Natural killer cell (primary cell): ENCODE data around the gene GAS2. TPM values are rescaled to one million over a fixed set of nuclear protein-coding genes. Genes with fewer than 3 reads are reported as not detected.

ENCODE experiments used
- ATAC-seq, 3 donors: fragments of 150-1000 bp in 2 of 3; fragments of 200-7000 bp in 1 of 3; cut with Tn5 transposase; 1 replicate in 1 of 3; 2 replicates in 2 of 3; pipeline ENCODE4 v1.10.0; 2021; ENCODE audit warnings: mild to moderate bottlenecking in 2 of 3, moderate library complexity in 2 of 3
- DNase-seq, 2 donors: peaks; one replicate each; pipeline versions ENCODE4 v3.0.0 to v3.0.0-alpha.2; 2013 to 2021; ENCODE audit warnings: mixed read lengths in 1 of 2
- H3K27ac ChIP-seq: one replicate; pipeline ENCODE4 v1.5.1; 2013; ENCODE audit warnings: mild to moderate bottlenecking, low read length
- H3K27me3 ChIP-seq: one replicate; pipeline ENCODE4 v1.6.1; 2013; ENCODE audit warnings: low read length; ENCODE audit not compliant: control insufficient read depth, insufficient read depth
- H3K36me3 ChIP-seq: one replicate; pipeline ENCODE4 v1.6.1; 2013; ENCODE audit warnings: low read length; ENCODE audit not compliant: control insufficient read depth, insufficient read depth
- H3K4me1 ChIP-seq: one replicate; pipeline ENCODE4 v1.6.1; 2013; ENCODE audit warnings: low read length; ENCODE audit not compliant: control insufficient read depth, insufficient read depth
- H3K4me3 ChIP-seq: one replicate; pipeline ENCODE4 v1.5.1; 2013; ENCODE audit warnings: low read length
- H3K9me3 ChIP-seq: one replicate; pipeline ENCODE4 v1.6.1; 2013; ENCODE audit warnings: low read length; ENCODE audit not compliant: control insufficient read depth, insufficient read depth
- H3K27ac Mint-ChIP-seq, 2 donors: one replicate each; pipeline ENCODE4 v1.8.0; 2022; ENCODE audit warnings: mild to moderate bottlenecking in 2 of 2, mixed read lengths in 2 of 2, moderate library complexity in 1 of 2
- H3K27me3 Mint-ChIP-seq, 2 donors: one replicate each; pipeline ENCODE4 v1.8.0; 2022; ENCODE audit warnings: low read depth in 2 of 2, mixed read lengths in 2 of 2
- H3K36me3 Mint-ChIP-seq: one replicate; pipeline ENCODE4 v1.8.0; 2022; ENCODE audit warnings: mixed read lengths
- H3K4me1 Mint-ChIP-seq, 2 donors: one replicate each; pipeline ENCODE4 v1.8.0; 2022; ENCODE audit warnings: mixed read lengths in 2 of 2
- H3K4me3 Mint-ChIP-seq: one replicate; pipeline ENCODE4 v1.8.0; 2022; ENCODE audit warnings: mild to moderate bottlenecking, moderate library complexity, mixed read lengths
- H3K9me3 Mint-ChIP-seq, 2 donors: one replicate each; pipeline ENCODE4 v1.8.0; 2022; ENCODE audit warnings: mixed read lengths in 2 of 2
- CTCF ChIP-seq: fragments of 200-600 bp; IDR thresholded peaks from one replicate; pipeline ENCODE4 v1.8.0; 2022; ENCODE audit warnings: antibody characterized with exemption
- WGBS: methylation state at CpG from one replicate; pipeline ENCODE4 v1.1.7; 2013; ENCODE audit warnings: missing lambda C conversion rate; ENCODE audit not compliant: insufficient coverage; 5-methylcytosine and 5-hydroxymethylcytosine counted together
- intact Hi-C: fragments of 100-400 bp; cut with micrococcal nuclease; formaldehyde crosslinking; loops from one replicate; pipeline ENCODE4 v1.14.2; 2022
- total RNA-seq, 4 donors: library from RNA; stranded (reverse); fragments of 120-200 nt in 1 of 4; gene quantifications; one replicate each; pipeline versions ENCODE4 v1.2.3 to v1.2.4, GENCODE V29; 2013 to 2022

Gene GAS2
- total RNA-seq, 3 donors from 2014 or later (not counting 1 experiment from before 2014, with no cell fraction given): 2.0 to 3.5 (median 2.5) TPM

- Mint-ChIP-seq H3K4me3 (no peak overlapping the region), H3K27me3 (peaks cover 49 to 69% of the 10 kb centered on the region in 2 donors), H3K27ac (no peak overlapping the region), H3K9me3 (no peaks in the 10 kb centered on the region), H3K4me1 (peaks cover 11 to 13% of the 10 kb centered on the region in 2 donors), H3K36me3 (no peaks in the 10 kb centered on the region)
- DNase-seq (no peak), ATAC-seq (no peak)
- peaks cover 9% of the 10 kb centered on the region for H3K4me1 ChIP-seq
- intact Hi-C loops: no loop called here
- 45% methylated on average over 3 of the region's 3 CpGs for WGBS
- no peak overlapping the region for H3K27ac ChIP-seq
- TF ChIP-seq CTCF: no peak
- peaks cover 40% of the 10 kb centered on the region for H3K27me3 ChIP-seq
- H3K36me3 ChIP-seq: no peaks in the 10 kb centered on the region
- no peaks in the 10 kb centered on the region for H3K9me3 ChIP-seq
- no peak overlapping the region for H3K4me3 ChIP-seq
Observed at GRCh38 chr11:22668005-22668796, 1.8 kb downstream of the GAS2 start.

GRCh38 chr11:22669368-22669767 lies 3.0 kb downstream of the GAS2 start:
- TF ChIP-seq CTCF: no peak
- peaks cover 39% of the 10 kb centered on the region for H3K27me3 ChIP-seq
- H3K4me3 ChIP-seq: no peak overlapping the region
- H3K4me1 Mint-ChIP-seq: peaks cover 11 to 13% of the 10 kb centered on the region in 2 donors
- no peaks in the 10 kb centered on the region for H3K36me3 ChIP-seq
- H3K9me3 ChIP-seq: no peaks in the 10 kb centered on the region
- no peak overlapping the region for H3K27ac Mint-ChIP-seq
- no peaks in the 10 kb centered on the region for H3K9me3 Mint-ChIP-seq
- H3K27ac ChIP-seq: no peak overlapping the region
- peaks cover 53 to 63% of the 10 kb centered on the region in 2 donors for H3K27me3 Mint-ChIP-seq
- intact Hi-C loops: no loop called here
- DNase-seq (no peak), ATAC-seq (no peak)
- H3K4me3 Mint-ChIP-seq: no peak overlapping the region
- no CpG with 5 or more reads among the region's 2 CpGs for WGBS
- no peaks in the 10 kb centered on the region for H3K36me3 Mint-ChIP-seq
- H3K4me1 ChIP-seq: peaks cover 9% of the 10 kb centered on the region

GRCh38 chr11:22670830-22671229 lies 4.4 kb downstream of the GAS2 start:
- WGBS: 73% methylated on average over 1 of the region's 1 CpG
- no peak for TF ChIP-seq CTCF
- H3K27me3 Mint-ChIP-seq: peaks cover 52 to 57% of the 10 kb centered on the region in 2 donors

More at GRCh38 chr11:22670830-22671229, 4.4 kb downstream of the GAS2 start:
- peak in 1 of 2 donors; percentile 36 for DNase-seq
- no peak overlapping the region for H3K27ac Mint-ChIP-seq
- no peaks in the 10 kb centered on the region for H3K36me3 Mint-ChIP-seq
- Histone ChIP-seq H3K4me3 (no peak overlapping the region), H3K9me3 (no peaks in the 10 kb centered on the region), H3K27me3 (peaks cover 32% of the 10 kb centered on the region), H3K36me3 (no peaks in the 10 kb centered on the region), H3K4me1 (peaks cover 9% of the 10 kb centered on the region), H3K27ac (no peak overlapping the region)
- no peak overlapping the region for H3K4me3 Mint-ChIP-seq
- intact Hi-C loops: no loop called here
- H3K9me3 Mint-ChIP-seq: no peaks in the 10 kb centered on the region
- peaks cover 11 to 13% of the 10 kb centered on the region in 2 donors for H3K4me1 Mint-ChIP-seq
- no peak for ATAC-seq
